Esophagus muscularis mucosa (tissue), 4 donors: ENCODE data around the gene MRPL58. TPM values are rescaled to one million over a fixed set of nuclear protein-coding genes. Genes with fewer than 3 reads are reported as not detected.

Source experiments
- DNase-seq: peaks from one replicate; pipeline ENCODE4 v3.0.0-alpha.2; 2017; ENCODE audit errors: extremely low spot score
- H3K27ac ChIP-seq, 4 donors: fragments of 200-600 bp; sonication (generic); replicated peaks in 1 of 4; 1 replicate in 3 of 4; 2 replicates in 1 of 4; pipeline ENCODE4 v1.5.1; 2016 to 2019; ENCODE audit warnings: mild to moderate bottlenecking in 1 of 4
- H3K27me3 ChIP-seq, 4 donors: fragments of 200-600 bp; sonication (generic); one replicate each; pipeline versions ENCODE4 v1.5.1 to v1.6.0; 2016 to 2019
- H3K36me3 ChIP-seq, 4 donors: fragments of 200-600 bp; sonication (generic); one replicate each; pipeline ENCODE4 v1.5.1; 2016 to 2019
- H3K4me1 ChIP-seq, 4 donors: fragments of 200-600 bp; sonication (generic); one replicate each; pipeline ENCODE4 v1.5.1; 2016 to 2019
- H3K4me3 ChIP-seq, 4 donors: fragments of 200-600 bp; sonication (generic); 1 replicate in 2 of 4; 2 replicates in 2 of 4; pipeline ENCODE4 v1.5.1; 2016 to 2019; ENCODE audit warnings: mild to moderate bottlenecking in 4 of 4, moderate library complexity in 1 of 4
- H3K9me3 ChIP-seq, 4 donors: fragments of 200-600 bp; sonication (generic); 1 replicate in 3 of 4; 2 replicates in 1 of 4; pipeline ENCODE4 v1.5.1; 2016 to 2019
- CTCF ChIP-seq, 3 experiments: fragments of 200-600 bp in 2 of 3; fragments of 450-650 bp in 1 of 3; sonication (generic) in 2 of 3; IDR thresholded peaks; one replicate each; pipeline ENCODE4 v1.5.1; 2017 to 2019; ENCODE audit warnings: antibody characterized with exemption in 3 of 3, mild to moderate bottlenecking in 2 of 3, moderate library complexity in 1 of 3
- EP300 ChIP-seq: sonication (generic); formaldehyde crosslinking; IDR thresholded peaks from one replicate; pipeline ENCODE4 v1.6.1; 2017; ENCODE audit warnings: antibody characterized with exemption
- POLR2A ChIP-seq: fragments of 450-650 bp; IDR thresholded peaks from one replicate; pipeline ENCODE4 v1.6.1; 2017; ENCODE audit warnings: antibody characterized with exemption, moderate library complexity, mild to moderate bottlenecking, low read depth
- POLR2AphosphoS5 ChIP-seq, 2 donors: sonication (generic); formaldehyde crosslinking; IDR thresholded peaks; one replicate each; pipeline ENCODE4 v1.6.1; 2017; ENCODE audit warnings: antibody characterized with exemption in 2 of 2
- WGBS: methylation state at CpG from one replicate; pipeline ENCODE4 v1.1.5; 2018; 5-methylcytosine and 5-hydroxymethylcytosine counted together
- intact Hi-C: fragments of 100-400 bp; cut with DNase I; formaldehyde crosslinking; loops from one replicate; pipeline ENCODE4 v1.15.1; 2023
- total RNA-seq, 4 donors: library from RNA; depleted of rRNA; stranded (reverse); fragments of >200 nt; gene quantifications; one replicate each; pipeline versions ENCODE4 v1.1.0 to v1.2.1, GENCODE V29; 2016

Gene MRPL58
- total RNA-seq, 4 donors from 2014 or later = 34.9 to 47.8 (median 40.2) TPM

- no peaks in the 10 kb centered on the region for H3K36me3 ChIP-seq
- H3K4me3 ChIP-seq = peak within 1 kb of the TSS; percentile 69 to 88 (median 74)
- peaks cover 14 to 26% (median 20%) of the 10 kb centered on the region in 4 donors for H3K4me1 ChIP-seq
- no peak for DNase-seq
- peak within 1 kb of the TSS; percentile 43 to 71 (median 57) for H3K27ac ChIP-seq
- peaks cover 0 to 37% (median 0%) of the 10 kb centered on the region in 4 donors for H3K27me3 ChIP-seq
- WGBS = 4% methylated on average over 11 of the region's 95 CpGs
- H3K9me3 ChIP-seq = no peaks in the 10 kb centered on the region
- intact Hi-C loops = loop anchor here (5.0 to 10.0 kb wide), 3 partner anchors 35 to 132 kb away; partner anchors contain the start of gene ARMC7
- TF ChIP-seq POLR2AphosphoS5 (IDR thresholded peaks at IDR 0.05) (peak in 1 of 2 donors; percentile 6), EP300 (no peak)
These were observed 40.1 kb upstream of the MRPL58 start, which contains the start of gene HID1 for GRCh38 chr17:74972107-74972972. HID1 (minus strand) TSS chr17:74972759; CDS start chr17:74972656, 103 bp downstream.

GRCh38 chr17:74972973-74973328 lies 39.5 kb upstream of the MRPL58 start:
- Histone ChIP-seq H3K36me3 (no peaks in the 10 kb centered on the region), H3K4me3 (peak overlapping the region; percentile 69 to 88 (median 74)), H3K27me3 (peaks cover 0 to 37% (median 0%) of the 10 kb centered on the region in 4 donors), H3K9me3 (no peaks in the 10 kb centered on the region), H3K4me1 (peaks cover 14 to 26% (median 20%) of the 10 kb centered on the region in 4 donors), H3K27ac (no peak overlapping the region)
- DNase-seq = no peak
- WGBS = 12% methylated on average over 17 of the region's 17 CpGs
- no peak for TF ChIP-seq CTCF (IDR thresholded peaks at IDR 0.05)
- no peak for TF ChIP-seq POLR2AphosphoS5 (IDR thresholded peaks at IDR 0.05)
- TF ChIP-seq EP300 = no peak
- no peak for TF ChIP-seq POLR2A
- intact Hi-C loops = loop anchor here (5.0 to 10.0 kb wide), 3 partner anchors 34 to 132 kb away; partner anchors contain the start of gene ARMC7

- TF ChIP-seq POLR2A (no peak), POLR2AphosphoS5 (IDR thresholded peaks at IDR 0.05) (no peak), EP300 (no peak), CTCF (IDR thresholded peaks at IDR 0.05) (no peak)
- DNase-seq = no peak
- intact Hi-C loops = loop anchor here (10.0 kb wide), 1 partner anchor 129 kb away; the partner anchor contains the start of gene ARMC7
- Histone ChIP-seq H3K36me3 (no peaks in the 10 kb centered on the region), H3K4me1 (peaks cover 14 to 24% (median 19%) of the 10 kb centered on the region in 4 donors), H3K27ac (no peak overlapping the region), H3K9me3 (no peaks in the 10 kb centered on the region), H3K4me3 (no peak overlapping the region), H3K27me3 (peaks cover 0 to 27% (median 0%) of the 10 kb centered on the region in 4 donors)
- WGBS = 88% methylated on average over 4 of the region's 4 CpGs
These were observed 36.5 kb upstream of the MRPL58 start for GRCh38 chr17:74975943-74976342.

- no peaks in the 10 kb centered on the region for H3K9me3 ChIP-seq
- DNase-seq = no peak
- peaks cover 8 to 23% (median 19%) of the 10 kb centered on the region in 4 donors for H3K4me1 ChIP-seq
- no peak overlapping the region for H3K27ac ChIP-seq
- peaks cover 0 to 8% (median 0%) of the 10 kb centered on the region in 4 donors for H3K27me3 ChIP-seq
- TF ChIP-seq POLR2AphosphoS5 (IDR thresholded peaks at IDR 0.05) (no peak), POLR2A (no peak)
- H3K36me3 ChIP-seq = no peaks in the 10 kb centered on the region
- no peak overlapping the region for H3K4me3 ChIP-seq
- intact Hi-C loops = loop anchor here (10.0 kb wide), 1 partner anchor 127 kb away; the partner anchor contains the start of gene ARMC7
- WGBS = 85% methylated on average over 3 of the region's 3 CpGs
These were observed 34.7 kb upstream of the MRPL58 start for GRCh38 chr17:74977802-74978201.

GRCh38 chr17:74978240-74978639 lies 34.2 kb upstream of the MRPL58 start:
- no peak for DNase-seq
- Histone ChIP-seq H3K4me3 (no peak overlapping the region), H3K27ac (no peak overlapping the region), H3K36me3 (no peaks in the 10 kb centered on the region), H3K4me1 (peaks cover 8 to 23% (median 18%) of the 10 kb centered on the region in 4 donors), H3K9me3 (no peaks in the 10 kb centered on the region), H3K27me3 (peaks cover 0 to 5% (median 0%) of the 10 kb centered on the region in 4 donors)
- WGBS = 72% methylated on average over 3 of the region's 3 CpGs
- TF ChIP-seq EP300 (no peak), CTCF (IDR thresholded peaks at IDR 0.05) (no peak), POLR2AphosphoS5 (IDR thresholded peaks at IDR 0.05) (no peak), POLR2A (no peak)
- intact Hi-C loops = loop anchor here (10.0 kb wide), 1 partner anchor 127 kb away; the partner anchor contains the start of gene ARMC7
